HG02943 (cell line): ENCODE measurements around the gene PROCR.
"Not testable (repeated sequence)": the region's sequence is repeated elsewhere in the genome, so short reads cannot be mapped to it uniquely, and the experiment has no call there.

Experiments used
- ATAC-seq: cut with Tn5 transposase; IDR thresholded peaks from one replicate; pipeline ENCODE4 v1.9.1; 2021; ENCODE audit warnings: mild to moderate bottlenecking, low read depth, moderate library complexity; ENCODE audit not compliant: unreplicated experiment

The PROCR gene

GRCh38 chr20:35192118-35192872, 20.4 kb downstream of the PROCR start:
- no peak for ATAC-seq

GRCh38 chr20:35193031-35193791, 21.3 kb downstream of the PROCR start:
- not testable (repeated sequence) for ATAC-seq

- ATAC-seq = no peak
Measured at GRCh38 chr20:35196313-35196712, 24.4 kb downstream of the PROCR start.

DNA sequence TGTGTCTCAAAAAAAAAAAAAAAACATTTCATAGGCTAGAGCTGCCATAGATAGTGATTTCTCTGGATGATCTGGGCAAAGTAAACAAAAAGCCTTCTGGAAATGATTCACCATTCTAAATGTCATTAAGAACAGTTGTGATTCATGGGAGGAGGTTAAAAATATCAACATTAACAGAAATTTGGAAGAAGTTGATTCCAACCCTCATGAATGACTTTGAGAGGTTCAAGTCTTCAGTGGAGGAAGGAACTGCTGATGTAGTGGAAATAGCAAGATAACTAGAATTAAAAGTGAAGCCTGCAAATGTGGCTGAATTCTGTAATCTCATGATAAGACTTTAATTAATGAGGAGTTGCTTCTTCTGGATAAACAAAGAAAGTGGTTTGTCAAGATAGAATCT, 27.9 kb downstream of the PROCR start:
- no peak for ATAC-seq

GRCh38 chr20:35200267-35200666, 28.4 kb downstream of the PROCR start:
- no peak for ATAC-seq

- not testable (repeated sequence) for ATAC-seq
Measured at GRCh38 chr20:35201467-35201866, 29.6 kb downstream of the PROCR start.

GRCh38 chr20:35206802-35207201, 34.9 kb downstream of the PROCR start:
- no peak for ATAC-seq

DNA sequence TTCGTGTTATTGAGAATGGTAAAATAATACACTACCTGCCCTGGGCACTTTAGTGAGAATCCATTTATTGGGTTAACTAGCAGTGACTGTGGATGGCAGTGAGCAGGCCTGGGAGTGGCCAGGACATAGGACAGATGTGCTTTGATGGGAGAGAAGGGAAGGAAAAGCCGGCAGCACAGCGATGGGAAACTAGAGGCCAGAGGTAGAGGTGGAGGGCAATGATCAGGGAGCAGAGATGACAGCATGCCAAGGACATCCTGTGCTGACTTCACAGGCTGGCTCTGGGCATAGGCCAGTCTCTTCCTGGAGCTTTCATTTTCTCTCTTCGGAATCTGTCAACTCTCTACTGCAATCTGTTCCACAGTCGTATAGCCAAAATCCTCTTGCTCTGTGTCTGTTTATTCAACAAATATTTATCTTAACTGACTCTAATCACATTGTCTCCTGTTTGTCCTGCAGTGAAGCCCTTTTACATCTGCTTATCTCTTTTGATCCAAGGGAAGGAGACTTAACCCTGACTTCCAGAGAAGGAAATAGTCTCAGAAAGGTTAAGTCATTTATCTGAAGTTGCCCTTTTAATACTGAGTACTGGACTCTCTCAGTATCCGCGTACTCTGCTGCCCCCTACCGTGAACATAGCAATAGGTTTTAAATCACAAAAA, 36.2 kb downstream of the PROCR start:
- no peak for ATAC-seq

DNA sequence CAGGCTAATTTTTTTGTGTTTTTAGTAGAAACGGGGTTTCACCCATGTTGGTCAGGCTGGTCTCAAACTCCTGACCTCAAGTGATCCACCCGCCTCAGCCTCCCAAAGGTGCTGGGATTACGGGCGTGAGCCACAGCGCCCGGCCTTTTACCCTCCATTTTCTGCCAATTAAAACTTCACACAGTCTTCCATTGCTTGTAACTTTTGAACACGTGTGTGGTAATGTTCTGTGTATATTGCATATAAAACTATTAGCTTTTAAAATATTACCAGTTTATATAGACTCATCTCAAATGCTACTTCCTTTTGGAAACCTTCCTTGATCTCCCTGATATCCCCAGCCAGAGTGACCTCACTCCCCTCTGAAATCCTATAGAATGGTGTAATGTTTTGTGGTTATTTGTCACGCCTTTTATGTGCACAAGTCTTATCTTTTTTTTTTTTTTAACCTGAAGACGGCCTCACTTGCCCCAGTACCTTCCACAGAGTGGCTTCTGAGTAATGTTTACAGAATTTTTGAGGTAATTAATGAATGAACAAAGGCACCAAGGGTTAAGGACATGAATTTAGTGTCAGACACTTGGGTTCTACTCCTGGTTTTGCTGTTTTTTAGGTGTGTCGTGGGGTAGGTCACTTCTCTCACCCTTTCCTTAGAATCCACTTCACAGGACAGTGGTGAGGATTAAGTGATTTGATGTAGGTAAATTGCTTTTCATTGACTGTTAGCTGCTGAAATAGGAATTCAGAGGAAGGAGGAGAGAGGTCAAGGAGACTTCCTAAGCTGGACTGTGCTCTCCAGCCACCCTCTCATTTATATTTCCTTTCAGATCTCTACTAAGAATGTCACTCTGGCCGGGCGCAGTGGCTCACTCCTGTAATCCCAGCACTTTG, 43.4 kb downstream of the PROCR start:
- ATAC-seq = no peak

- no peak for ATAC-seq
Measured at GRCh38 chr20:35216541-35216940, 44.7 kb downstream of the PROCR start.

- ATAC-seq = no peak
Measured at GRCh38 chr20:35223941-35224340, 52.1 kb downstream of the PROCR start.

DNA sequence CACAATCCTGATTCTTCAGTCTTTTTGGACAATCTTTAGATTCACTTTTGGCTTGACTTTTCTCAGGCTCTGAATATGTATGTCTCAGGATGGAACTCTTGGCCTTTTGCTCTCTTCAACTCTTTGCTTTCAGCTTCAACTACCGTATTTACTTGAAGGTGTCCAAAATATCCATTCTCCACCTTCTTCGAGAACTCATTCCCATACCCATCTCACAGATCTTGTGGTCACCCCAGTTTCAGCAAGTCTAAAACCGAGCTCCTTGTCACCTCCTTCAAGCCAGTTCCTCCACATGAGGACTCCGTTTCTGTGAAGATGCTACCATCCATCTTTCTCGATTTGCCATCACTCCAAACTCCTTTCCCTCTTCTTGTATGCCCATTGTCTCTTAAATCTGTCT, 52.7 kb downstream of the PROCR start:
- ATAC-seq = no peak

- ATAC-seq = no peak
Measured at GRCh38 chr20:35225319-35226125, 53.6 kb downstream of the PROCR start.

- no peak for ATAC-seq
Measured at GRCh38 chr20:35226126-35226883, 54.4 kb downstream of the PROCR start, which contains the start of gene MMP24. Gene MMP24, plus strand, starts transcription at chr20:35226690. Its CDS starts 49 bp downstream, at chr20:35226739.
